HepG2 (cell line): ENCODE results near the gene KHK. TPM values are rescaled to one million over a fixed set of nuclear protein-coding genes. Genes with fewer than 3 reads are reported as not detected.

ENCODE experiments used
- ETV5 ChIP-seq: IDR thresholded peaks from 2 replicates; pipeline ENCODE4 v1.6.1; 2018; ENCODE audit warnings: missing biosample characterization, missing genetic modification reagents, inconsistent platforms, borderline replicate concordance
- FOXA3 ChIP-seq: IDR thresholded peaks from 2 replicates; pipeline ENCODE4 v1.6.1; 2016; ENCODE audit warnings: missing genetic modification reagents, missing compliant biosample characterization
- HDAC2 ChIP-seq: sonication (generic); formaldehyde crosslinking; IDR thresholded peaks from 2 replicates; pipeline ENCODE4 v1.4.0; 2020; ENCODE audit warnings: missing genetic modification reagents
- HNRNPK ChIP-seq: fragments of 200-400 bp; formaldehyde crosslinking; IDR thresholded peaks from 2 replicates; pipeline ENCODE4 v1.6.1; 2018; ENCODE audit warnings: low read length, low read depth, moderate library complexity, mild to moderate bottlenecking; ENCODE audit not compliant: poor library complexity, severe bottlenecking
- JARID2 ChIP-seq: sonication (generic); formaldehyde crosslinking; IDR thresholded peaks from 2 replicates; pipeline ENCODE4 v1.8.1; 2023; ENCODE audit warnings: missing genetic modification reagents, inconsistent platforms; ENCODE audit not compliant: insufficient replicate concordance
- MXD4 ChIP-seq: IDR thresholded peaks from 2 replicates; pipeline ENCODE4 v1.6.1; 2016; ENCODE audit warnings: mild to moderate bottlenecking, missing biosample characterization, missing genetic modification reagents
- NFYB ChIP-seq: sonication (generic); formaldehyde crosslinking; IDR thresholded peaks from 2 replicates; pipeline ENCODE4 v1.4.0; 2020; ENCODE audit warnings: missing genetic modification reagents
- NR2F6 ChIP-seq, 2 experiments: IDR thresholded peaks; 2 replicates each; pipeline ENCODE4 v1.6.1; 2016; ENCODE audit warnings: antibody characterized with exemption in 1 of 2, mild to moderate bottlenecking in 1 of 2
- RFXANK ChIP-seq: IDR thresholded peaks from 2 replicates; pipeline ENCODE4 v1.6.1; 2016
- SKI ChIP-seq: fragments of 450-650 bp; IDR thresholded peaks from one replicate; pipeline ENCODE4 v1.6.1; 2018; ENCODE audit warnings: mild to moderate bottlenecking; ENCODE audit not compliant: partially characterized antibody
- SRSF4 ChIP-seq: fragments of 200-400 bp; formaldehyde crosslinking; IDR thresholded peaks from one replicate; pipeline ENCODE4 v1.6.1; 2018; ENCODE audit warnings: mild to moderate bottlenecking, low read depth, low read length, moderate library complexity; ENCODE audit not compliant: poor library complexity, severe bottlenecking
- TP53 ChIP-seq: sonication (generic); formaldehyde crosslinking; conservative IDR thresholded peaks from 2 replicates; pipeline ENCODE4 v1.4.0; 2020; ENCODE audit warnings: missing genetic modification reagents
- ZNF703 ChIP-seq: sonication (generic); formaldehyde crosslinking; IDR thresholded peaks from 2 replicates; pipeline ENCODE4 v1.5.1; 2020; ENCODE audit warnings: missing genetic modification reagents, mild to moderate bottlenecking, moderate library complexity, borderline replicate concordance
- ZNF737 ChIP-seq: sonication (generic); formaldehyde crosslinking; IDR thresholded peaks from 2 replicates; pipeline ENCODE4 v1.5.0; 2020; ENCODE audit warnings: missing genetic modification reagents, mild to moderate bottlenecking, borderline replicate concordance
- polyA plus RNA-seq, 8 experiments: library from polyadenylated mRNA; depleted of rRNA in 3 of 8; stranded (reverse) in 7 of 8; unstranded in 1 of 8; fragments of >200 nt; fragmentation: Illumina TruSeq in 4 of 8; extraction: Trizol in 4 of 8; gene quantifications; 2 replicates each; pipeline versions ENCODE4 v1.2.1 to v1.2.3, GENCODE V29; 2011 to 2016; ENCODE audit warnings: low read depth in 4 of 8, missing spikeins in 1 of 8, mixed read lengths in 1 of 8; ENCODE audit not compliant: insufficient read depth in 1 of 8
- total RNA-seq, 5 experiments: library from RNA; depleted of rRNA; stranded (reverse); fragments of >200 nt; fragmentation: Illumina TruSeq; extraction: Trizol; gene quantifications; 2 replicates each; pipeline ENCODE4 v1.2.3, GENCODE V29; 2016; ENCODE audit warnings: low read depth in 1 of 5
- TF ChIP-seq, protein P1 (sequence below): sonication (generic); formaldehyde crosslinking; IDR thresholded peaks from 2 replicates; pipeline ENCODE4 v1.4.0; 2020; ENCODE audit warnings: missing genetic modification reagents, borderline replicate concordance
- TF ChIP-seq, protein P2 (sequence below): sonication (generic); formaldehyde crosslinking; IDR thresholded peaks from 2 replicates; pipeline ENCODE4 v1.4.0; 2020; ENCODE audit warnings: missing genetic modification reagents, borderline replicate concordance
- TF ChIP-seq, protein P3 (sequence below): sonication (generic); formaldehyde crosslinking; IDR thresholded peaks from 2 replicates; pipeline ENCODE4 v1.8.0; 2022; ENCODE audit warnings: mild to moderate bottlenecking, missing genetic modification reagents

Gene KHK
- total and polyA plus RNA-seq, 2 of the 13 experiments (the other 11 are each of a cell fraction or from before 2014, with no cell fraction given): 40.9 to 99.2 TPM

GRCh38 chr2:27092696-27093429 lies 6.3 kb downstream of the KHK start (continued):
- TF ChIP-seq NFYB: no peak
- no peak for TF ChIP-seq ZNF703 (CRISPR knock-in tag)
- TF ChIP-seq, protein P1, sequence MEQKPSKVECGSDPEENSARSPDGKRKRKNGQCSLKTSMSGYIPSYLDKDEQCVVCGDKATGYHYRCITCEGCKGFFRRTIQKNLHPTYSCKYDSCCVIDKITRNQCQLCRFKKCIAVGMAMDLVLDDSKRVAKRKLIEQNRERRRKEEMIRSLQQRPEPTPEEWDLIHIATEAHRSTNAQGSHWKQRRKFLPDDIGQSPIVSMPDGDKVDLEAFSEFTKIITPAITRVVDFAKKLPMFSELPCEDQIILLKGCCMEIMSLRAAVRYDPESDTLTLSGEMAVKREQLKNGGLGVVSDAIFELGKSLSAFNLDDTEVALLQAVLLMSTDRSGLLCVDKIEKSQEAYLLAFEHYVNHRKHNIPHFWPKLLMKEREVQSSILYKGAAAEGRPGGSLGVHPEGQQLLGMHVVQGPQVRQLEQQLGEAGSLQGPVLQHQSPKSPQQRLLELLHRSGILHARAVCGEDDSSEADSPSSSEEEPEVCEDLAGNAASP: peak; percentile 87
- no peak for TF ChIP-seq SRSF4
- TF ChIP-seq SKI: peak; percentile 70
- peak; percentile 32 for TF ChIP-seq JARID2
- peak; percentile 71 for TF ChIP-seq FOXA3 (CRISPR knock-in tag)
- TF ChIP-seq RFXANK (CRISPR knock-in tag): 0 out of 2 replicates have a peak, but pooled peaks have one; percentile 61
- 0 out of 2 replicates have a peak, but pooled peaks have one; percentile 68 for TF ChIP-seq TP53 (CRISPR knock-in tag)
- TF ChIP-seq, protein P2, sequence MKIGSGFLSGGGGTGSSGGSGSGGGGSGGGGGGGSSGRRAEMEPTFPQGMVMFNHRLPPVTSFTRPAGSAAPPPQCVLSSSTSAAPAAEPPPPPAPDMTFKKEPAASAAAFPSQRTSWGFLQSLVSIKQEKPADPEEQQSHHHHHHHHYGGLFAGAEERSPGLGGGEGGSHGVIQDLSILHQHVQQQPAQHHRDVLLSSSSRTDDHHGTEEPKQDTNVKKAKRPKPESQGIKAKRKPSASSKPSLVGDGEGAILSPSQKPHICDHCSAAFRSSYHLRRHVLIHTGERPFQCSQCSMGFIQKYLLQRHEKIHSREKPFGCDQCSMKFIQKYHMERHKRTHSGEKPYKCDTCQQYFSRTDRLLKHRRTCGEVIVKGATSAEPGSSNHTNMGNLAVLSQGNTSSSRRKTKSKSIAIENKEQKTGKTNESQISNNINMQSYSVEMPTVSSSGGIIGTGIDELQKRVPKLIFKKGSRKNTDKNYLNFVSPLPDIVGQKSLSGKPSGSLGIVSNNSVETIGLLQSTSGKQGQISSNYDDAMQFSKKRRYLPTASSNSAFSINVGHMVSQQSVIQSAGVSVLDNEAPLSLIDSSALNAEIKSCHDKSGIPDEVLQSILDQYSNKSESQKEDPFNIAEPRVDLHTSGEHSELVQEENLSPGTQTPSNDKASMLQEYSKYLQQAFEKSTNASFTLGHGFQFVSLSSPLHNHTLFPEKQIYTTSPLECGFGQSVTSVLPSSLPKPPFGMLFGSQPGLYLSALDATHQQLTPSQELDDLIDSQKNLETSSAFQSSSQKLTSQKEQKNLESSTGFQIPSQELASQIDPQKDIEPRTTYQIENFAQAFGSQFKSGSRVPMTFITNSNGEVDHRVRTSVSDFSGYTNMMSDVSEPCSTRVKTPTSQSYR: peak; percentile 56; the same call in 1 of the 2 replicates
- TF ChIP-seq ZNF737 (CRISPR knock-in tag): 0 out of 2 replicates have a peak, but pooled peaks have one; percentile 56
- peak; percentile 99 for TF ChIP-seq HDAC2 (CRISPR knock-in tag)
- TF ChIP-seq, protein P3, sequence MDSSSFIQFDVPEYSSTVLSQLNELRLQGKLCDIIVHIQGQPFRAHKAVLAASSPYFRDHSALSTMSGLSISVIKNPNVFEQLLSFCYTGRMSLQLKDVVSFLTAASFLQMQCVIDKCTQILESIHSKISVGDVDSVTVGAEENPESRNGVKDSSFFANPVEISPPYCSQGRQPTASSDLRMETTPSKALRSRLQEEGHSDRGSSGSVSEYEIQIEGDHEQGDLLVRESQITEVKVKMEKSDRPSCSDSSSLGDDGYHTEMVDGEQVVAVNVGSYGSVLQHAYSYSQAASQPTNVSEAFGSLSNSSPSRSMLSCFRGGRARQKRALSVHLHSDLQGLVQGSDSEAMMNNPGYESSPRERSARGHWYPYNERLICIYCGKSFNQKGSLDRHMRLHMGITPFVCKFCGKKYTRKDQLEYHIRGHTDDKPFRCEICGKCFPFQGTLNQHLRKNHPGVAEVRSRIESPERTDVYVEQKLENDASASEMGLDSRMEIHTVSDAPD (CRISPR knock-in tag): peak; percentile 94
- peak; percentile 97 for TF ChIP-seq NR2F6 (IDR thresholded peaks at IDR 0.05)
- peak; percentile 99 for TF ChIP-seq NR2F6 (CRISPR knock-in tag; IDR thresholded peaks at IDR 0.05)
- no peak for TF ChIP-seq HNRNPK
- TF ChIP-seq ETV5 (CRISPR knock-in tag): peak; percentile 52; the same call in 1 of the 2 replicates
- TF ChIP-seq MXD4 (CRISPR knock-in tag): peak; percentile 70; the same call in 1 of the 2 replicates
